ENCODE results near the gene ARHGEF2. TPM values are rescaled to one million over a fixed set of nuclear protein-coding genes. Genes with fewer than 3 reads are reported as not detected.

The ARHGEF2 gene
- total and polyA plus RNA-seq, 10 of the 15 experiments (the other 5 are each of a cell fraction or from before 2014, with no cell fraction given): 8.1 to 113 (median 69.9) TPM

DNA sequence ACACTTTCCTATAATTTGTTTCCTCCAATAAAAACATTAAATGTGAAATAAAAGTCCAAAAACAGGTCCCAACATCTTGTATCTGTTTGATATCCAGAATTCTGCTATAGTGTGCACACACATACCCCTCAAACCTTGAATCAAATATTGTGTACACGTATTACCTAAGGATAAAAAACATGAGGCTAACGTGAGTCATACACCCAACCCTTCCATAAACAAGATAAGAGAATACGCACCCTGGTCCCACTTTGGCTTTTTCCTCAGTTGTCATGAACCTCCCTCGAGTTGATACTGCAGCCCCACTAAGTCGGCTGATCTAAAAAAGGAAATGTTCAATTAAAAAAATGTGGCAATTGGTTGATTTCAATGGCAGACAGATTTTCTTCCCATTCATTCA is 49.3 kb downstream of the ARHGEF2 start:
- ChIA-PET CTCF (no interaction called here), POLR2A (interaction anchor here (3.0 kb wide), 1 partner anchor 70 kb away, joined by 11 read pairs; the partner anchor contains the start of gene SYT11), SMC1A (ENCODE audit: uncharacterized antibody, unreplicated experiment) (interaction anchor here (1.6 to 5.1 kb wide), 3 partner anchors 13 to 31 kb away, joined by 6 to 22 read pairs (median 7); no protein-coding TSS in a partner anchor), RAD21 (ENCODE audit: unreplicated experiment) (no interaction called here)
- Histone ChIP-seq H3K79me2 (ENCODE audit: control insufficient read depth, insufficient read depth, low read length) (peaks cover 48% of the 10 kb centered on the region), H3K4me1 (ENCODE audit: control insufficient read depth, insufficient read depth, low read length) (peaks cover 10% of the 10 kb centered on the region), H3K4me3 (no peak overlapping the region), H3K9me3 (replicated peaks; ENCODE audit: control insufficient read depth, insufficient read depth, low read length) (no peaks in the 10 kb centered on the region), H3K27ac (ENCODE audit: control insufficient read depth, insufficient read depth) (no peak overlapping the region), H4K20me1 (ENCODE audit: control insufficient read depth, insufficient read depth) (peaks cover 5% of the 10 kb centered on the region; the same call in 1 of the 2 replicates), H3K9ac (ENCODE audit: control insufficient read depth, insufficient read depth, low read length) (no peak overlapping the region), H2AFZ (ENCODE audit: control insufficient read depth, low read depth, low read length) (no peak overlapping the region), H3K27me3 (replicated peaks in 1 of 2; ENCODE audit: control insufficient read depth in 2 of 2, insufficient read depth in 2 of 2, low read length in 1 of 2) (no peaks in the 10 kb centered on the region), H3K4me2 (ENCODE audit: control insufficient read depth, insufficient read depth) (no peak overlapping the region), H3K36me3 (ENCODE audit: control insufficient read depth in 2 of 2, insufficient read depth in 2 of 2, low read length in 1 of 2) (peaks cover 7 to 43% of the 10 kb centered on the region in 2 experiments)
- DNase-seq (ENCODE audit: low read depth, low spot score) (no peak), ATAC-seq (no peak), FAIRE-seq (no peak)
- WGBS (ENCODE audit: insufficient coverage, insufficient replicate concordance, low lambda C conversion rate, missing lambda C conversion rate): 88% methylated on average over 5 of the region's 5 CpGs
- TF ChIP-seq NBN (IDR thresholded peaks at IDR 0.05): no peak
- no peak for TF ChIP-seq ZSCAN29 (IDR thresholded peaks at IDR 0.05)
- no peak for TF ChIP-seq SP1 (IDR thresholded peaks at IDR 0.05; ENCODE audit: low read depth, low read length)
- no peak for TF ChIP-seq IKZF2 (IDR thresholded peaks at IDR 0.05)
- no peak for TF ChIP-seq CHD4 (IDR thresholded peaks at IDR 0.05)
- no peak for TF ChIP-seq POLR2AphosphoS2 (IDR thresholded peaks at IDR 0.05; ENCODE audit: low read depth, low read length)
- in situ Hi-C loops (cut with MboI) (no loop called here), intact Hi-C loops (cut with micrococcal nuclease; ENCODE audit: unreplicated experiment) (no loop called here)
- no TSS peak for BruUV-seq (replicated peaks)

DNA sequence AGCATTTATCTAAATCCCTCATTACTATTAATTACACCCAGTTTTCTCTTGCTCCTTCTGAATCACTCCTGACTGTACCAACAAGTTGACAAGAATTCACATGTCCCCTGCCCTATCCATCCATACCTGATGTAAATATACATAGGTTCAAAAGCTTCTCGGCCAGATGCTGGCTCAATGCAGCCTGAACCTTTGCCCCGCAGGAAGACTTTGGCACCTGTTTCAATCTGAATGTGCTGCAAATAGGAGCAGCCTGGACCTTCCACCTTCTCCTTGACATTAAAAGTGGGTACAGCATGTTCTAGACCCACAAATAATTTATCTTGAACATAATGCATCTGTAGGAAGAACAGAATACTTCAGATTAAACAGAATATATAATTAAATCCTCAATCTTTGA is 52.8 kb downstream of the ARHGEF2 start:
- Histone ChIP-seq H3K27ac (ENCODE audit: control insufficient read depth, insufficient read depth) (no peak overlapping the region), H3K4me2 (ENCODE audit: control insufficient read depth, insufficient read depth) (no peak overlapping the region), H4K20me1 (ENCODE audit: control insufficient read depth, insufficient read depth) (peaks cover 3% of the 10 kb centered on the region), H3K9me3 (replicated peaks; ENCODE audit: control insufficient read depth, insufficient read depth, low read length) (no peaks in the 10 kb centered on the region), H3K4me1 (ENCODE audit: control insufficient read depth, insufficient read depth, low read length) (no peaks in the 10 kb centered on the region), H3K4me3 (no peak overlapping the region), H3K9ac (ENCODE audit: control insufficient read depth, insufficient read depth, low read length) (no peak overlapping the region), H3K27me3 (replicated peaks in 1 of 2; ENCODE audit: control insufficient read depth in 2 of 2, insufficient read depth in 2 of 2, low read length in 1 of 2) (no peaks in the 10 kb centered on the region), H3K36me3 (ENCODE audit: control insufficient read depth in 2 of 2, insufficient read depth in 2 of 2, low read length in 1 of 2) (peaks cover 17 to 49% of the 10 kb centered on the region in 2 experiments), H2AFZ (ENCODE audit: control insufficient read depth, low read depth, low read length) (no peak overlapping the region), H3K79me2 (ENCODE audit: control insufficient read depth, insufficient read depth, low read length) (peaks cover 13% of the 10 kb centered on the region)
- ChIA-PET RAD21 (ENCODE audit: unreplicated experiment) (interaction anchor here (0.7 kb wide), 2 partner anchors 52 to 53 kb away, joined by 3 read pairs; partner anchors contain the start of gene ARHGEF2), CTCF (no interaction called here), POLR2A (interaction anchor here (0.5 to 0.7 kb wide), 3 partner anchors 8 to 280 kb away, joined by 3 to 5 read pairs (median 4); no protein-coding TSS in a partner anchor), SMC1A (ENCODE audit: uncharacterized antibody, unreplicated experiment) (no interaction called here)
- intact Hi-C loops (cut with micrococcal nuclease; ENCODE audit: unreplicated experiment): no loop called here
- no peak for TF ChIP-seq NR2F1 (conservative IDR thresholded peaks at IDR 0.05)
- TF ChIP-seq FOS (IDR thresholded peaks at IDR 0.05; ENCODE audit: borderline replicate concordance, extremely low read depth, insufficient read length): no peak
- TF ChIP-seq NFYA (IDR thresholded peaks at IDR 0.05; ENCODE audit: borderline replicate concordance, low read depth, low read length): no peak
- TF ChIP-seq EED (IDR thresholded peaks at IDR 0.05; ENCODE audit: low read depth): no peak
- TF ChIP-seq HDGF (IDR thresholded peaks at IDR 0.05): no peak
- TF ChIP-seq NR2C2 (IDR thresholded peaks at IDR 0.05; ENCODE audit: borderline replicate concordance, control insufficient read depth, insufficient read length, low read depth): no peak
- TF ChIP-seq, protein P1, sequence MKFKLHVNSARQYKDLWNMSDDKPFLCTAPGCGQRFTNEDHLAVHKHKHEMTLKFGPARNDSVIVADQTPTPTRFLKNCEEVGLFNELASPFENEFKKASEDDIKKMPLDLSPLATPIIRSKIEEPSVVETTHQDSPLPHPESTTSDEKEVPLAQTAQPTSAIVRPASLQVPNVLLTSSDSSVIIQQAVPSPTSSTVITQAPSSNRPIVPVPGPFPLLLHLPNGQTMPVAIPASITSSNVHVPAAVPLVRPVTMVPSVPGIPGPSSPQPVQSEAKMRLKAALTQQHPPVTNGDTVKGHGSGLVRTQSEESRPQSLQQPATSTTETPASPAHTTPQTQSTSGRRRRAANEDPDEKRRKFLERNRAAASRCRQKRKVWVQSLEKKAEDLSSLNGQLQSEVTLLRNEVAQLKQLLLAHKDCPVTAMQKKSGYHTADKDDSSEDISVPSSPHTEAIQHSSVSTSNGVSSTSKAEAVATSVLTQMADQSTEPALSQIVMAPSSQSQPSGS (IDR thresholded peaks at IDR 0.05; ENCODE audit: low read length): no peak
- no peak for TF ChIP-seq SMAD1 (IDR thresholded peaks at IDR 0.05; ENCODE audit: low read depth, partially characterized antibody)
- TF ChIP-seq BCL11A (IDR thresholded peaks at IDR 0.05; ENCODE audit: low read depth, low read length): no peak
- TF ChIP-seq BHLHE40 (IDR thresholded peaks at IDR 0.05; ENCODE audit: borderline replicate concordance in 1 of 2, low read depth in 2 of 2, low read length in 1 of 2): no peak
- TF ChIP-seq ZNF622 (IDR thresholded peaks at IDR 0.05): no peak
- TF ChIP-seq MXI1 (IDR thresholded peaks at IDR 0.05; ENCODE audit: low read depth, low read length): no peak
- TF ChIP-seq POLR2A (IDR thresholded peaks at IDR 0.05; ENCODE audit: low read depth, low read length): no peak
- no peak for TF ChIP-seq PAX8 (IDR thresholded peaks at IDR 0.05)
- TF ChIP-seq SMAD5 (IDR thresholded peaks at IDR 0.05; ENCODE audit: low read depth): no peak
- in situ Hi-C loops (cut with MboI): no loop called here
- BruUV-seq (replicated peaks): no TSS peak
- no peak for DNase-seq (ENCODE audit: low read depth, low spot score)
- FAIRE-seq: no peak
- WGBS (ENCODE audit: insufficient coverage, insufficient replicate concordance, low lambda C conversion rate, missing lambda C conversion rate): 94% methylated on average over 2 of the region's 2 CpGs
- no peak for ATAC-seq

Data from GM12878 (cell line).